AG20443 (cell line): ENCODE results near the gene DTL.

ENCODE experiments used
- DNase-seq: peaks from one replicate; pipeline ENCODE4 v3.0.0; 2012; ENCODE audit warnings: low spot score, mixed read lengths

DTL gene

DNA sequence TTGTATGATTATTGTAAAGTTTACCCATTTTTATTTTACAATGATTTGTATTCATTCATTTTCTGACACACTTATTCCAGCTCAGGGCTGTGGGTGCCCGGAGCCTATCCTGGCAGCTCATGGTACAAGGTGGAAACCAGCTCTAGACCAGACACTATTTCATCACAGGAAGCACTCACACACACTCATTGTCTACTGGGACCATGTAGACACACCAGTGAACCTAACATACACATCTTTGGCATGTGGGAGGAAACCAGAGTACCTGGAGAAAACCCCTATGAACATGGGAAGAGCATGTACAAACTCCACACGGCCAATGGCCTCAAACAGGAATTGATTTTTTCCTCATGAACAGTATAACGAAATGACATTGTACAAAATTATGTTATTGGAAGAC lies 2.4 kb downstream of the DTL start:
- no peak for DNase-seq

DNA sequence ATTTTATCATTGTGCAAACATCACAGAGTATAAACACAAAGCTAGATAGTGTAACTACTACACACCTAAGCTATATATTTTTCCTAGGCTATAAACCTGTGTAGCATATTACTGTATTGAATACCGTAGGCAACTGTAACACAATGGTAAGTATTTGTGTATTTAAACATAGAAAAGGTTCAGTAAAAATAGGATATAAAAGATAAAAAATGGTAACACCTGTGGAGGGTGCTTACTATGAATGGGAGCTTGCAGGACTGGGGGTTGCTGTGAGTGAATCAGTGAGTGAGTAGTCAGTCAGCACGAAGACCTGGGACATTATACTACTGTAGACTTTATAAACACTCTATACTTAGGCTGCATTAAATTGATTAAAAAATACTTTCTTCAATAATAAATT lies 4.1 kb downstream of the DTL start:
- DNase-seq: no peak

DNA sequence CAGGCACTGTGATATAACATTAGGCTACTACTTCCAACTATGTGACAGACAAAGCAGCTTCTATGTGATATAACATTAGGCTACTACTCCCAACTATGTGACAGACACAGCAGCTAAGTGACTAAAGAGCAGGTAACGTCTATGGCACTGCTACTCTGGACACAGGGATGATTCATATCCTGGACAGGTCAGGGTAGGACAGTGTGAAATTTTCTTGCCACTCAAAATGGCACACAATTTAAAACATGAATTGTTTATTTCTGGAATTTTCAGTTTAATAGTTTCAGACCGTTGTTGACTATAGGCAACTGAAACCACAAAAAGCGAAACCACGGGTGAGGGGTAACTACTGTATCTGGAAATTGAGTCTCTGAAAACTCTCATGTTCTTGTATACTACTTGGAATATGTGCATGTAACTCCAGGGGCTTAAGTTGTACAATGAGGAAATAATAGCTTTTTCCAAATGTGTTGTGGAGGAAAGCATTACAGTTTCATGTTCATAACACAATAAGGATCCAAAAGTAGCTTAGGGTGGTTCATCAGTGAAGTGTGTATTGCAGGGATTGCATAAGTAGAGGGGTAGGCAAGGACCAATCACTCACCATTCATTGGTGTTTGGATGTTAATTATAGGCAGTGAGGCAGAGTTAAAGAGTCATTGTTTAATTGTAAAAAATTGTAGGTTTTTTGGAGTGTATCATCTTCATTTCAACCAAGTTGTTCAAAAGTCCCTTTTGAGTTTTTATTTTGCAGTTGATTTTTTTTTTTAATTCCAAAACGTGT lies 5.3 kb downstream of the DTL start:
- no peak for DNase-seq

DNA sequence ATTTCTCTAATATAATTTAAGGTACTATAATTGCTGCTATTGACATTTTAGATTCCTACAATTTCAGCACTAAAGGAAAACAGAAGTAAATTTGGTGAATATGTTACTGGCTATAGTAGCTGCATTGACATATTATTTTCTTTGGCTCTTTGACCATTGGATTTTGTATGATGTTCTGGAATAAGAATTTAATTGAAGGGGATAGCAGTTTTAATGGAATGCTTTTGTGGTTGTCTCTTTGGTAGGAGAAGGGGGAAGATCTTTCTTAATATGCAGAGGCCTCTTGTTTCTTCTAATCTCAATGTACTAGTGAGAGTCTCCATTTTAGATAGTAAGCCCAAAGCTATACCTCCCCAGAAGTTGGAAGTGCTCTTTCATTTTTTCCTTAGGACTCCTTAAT lies 6.9 kb downstream of the DTL start:
- no peak for DNase-seq

DNA sequence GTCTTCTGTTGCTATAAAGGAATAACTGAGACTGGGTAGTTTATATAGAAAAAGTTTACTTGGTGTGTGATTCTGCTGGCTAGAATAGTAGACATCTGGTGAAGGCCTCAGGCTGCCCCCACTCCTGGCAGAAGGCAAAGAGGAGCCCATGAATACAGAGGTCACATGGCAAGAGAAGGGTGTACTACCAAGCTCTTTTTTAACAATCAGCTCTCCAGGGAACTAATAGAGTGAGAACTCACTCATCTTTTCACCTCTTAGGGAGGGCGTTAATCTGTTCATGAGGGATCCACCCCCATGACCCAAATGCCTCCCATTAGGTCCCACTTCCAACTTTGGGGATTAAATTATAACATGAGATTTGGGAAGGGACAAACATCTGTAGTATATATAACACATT lies 9.3 kb downstream of the DTL start:
- no peak for DNase-seq

DNA sequence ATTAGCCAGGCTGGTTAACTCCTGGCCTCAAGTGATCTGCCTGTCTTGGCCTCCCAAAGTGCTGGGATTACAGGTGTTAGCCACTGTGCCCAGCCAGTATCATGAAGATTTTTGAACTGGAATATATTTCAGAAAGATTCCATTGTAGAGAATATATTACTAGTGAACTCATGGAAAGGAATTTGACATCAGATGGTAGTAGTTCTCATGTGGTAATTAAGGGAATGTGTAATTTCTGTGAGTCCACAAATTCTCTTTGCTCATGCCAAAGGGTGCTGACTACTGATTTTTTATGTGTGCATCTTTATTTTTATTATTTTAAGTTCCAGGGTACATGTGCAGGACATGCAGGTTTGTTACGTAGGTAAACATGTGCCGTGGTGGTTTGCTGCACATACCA lies 10.4 kb downstream of the DTL start:
- DNase-seq: peak; percentile 51

DNA sequence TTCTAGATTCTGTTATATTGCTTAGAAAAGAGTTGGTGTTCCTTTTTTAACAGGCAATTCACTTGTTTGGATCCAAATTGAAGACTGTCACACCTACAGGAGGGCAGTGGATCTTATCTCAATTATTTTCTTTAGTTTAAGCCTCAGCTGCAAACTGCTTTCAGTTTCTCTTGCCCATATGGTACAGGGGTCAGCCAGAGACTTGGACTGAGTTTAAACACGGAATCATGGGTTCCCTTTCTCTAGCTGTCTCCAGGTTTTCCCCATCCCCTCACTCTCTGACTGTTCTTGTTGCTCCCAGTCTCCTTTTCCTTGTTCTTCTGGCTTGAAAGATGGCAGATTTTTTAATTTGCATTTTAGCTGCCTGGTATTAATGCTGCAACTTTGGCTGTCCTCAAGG lies 18.4 kb downstream of the DTL start:
- DNase-seq: no peak

DNA sequence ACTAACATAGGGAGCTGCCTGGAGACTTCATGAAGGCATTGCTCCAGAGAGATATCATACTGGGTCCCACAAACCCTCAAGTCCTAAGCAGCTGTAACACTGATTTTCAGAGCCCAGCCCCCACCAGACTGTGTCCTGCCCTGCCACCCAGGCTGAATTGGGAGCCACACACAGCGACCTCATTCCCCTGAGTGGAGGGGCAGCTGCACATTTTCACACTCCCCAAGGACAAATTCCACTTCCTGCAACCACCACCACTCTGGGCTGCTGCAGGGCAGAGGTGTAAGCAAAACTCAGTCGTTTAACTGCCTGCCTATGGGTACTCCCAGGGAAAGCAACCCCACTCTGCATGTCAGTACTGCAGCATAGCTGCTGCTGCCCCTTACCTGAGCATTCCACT lies 19.8 kb downstream of the DTL start:
- DNase-seq: no peak

DNA sequence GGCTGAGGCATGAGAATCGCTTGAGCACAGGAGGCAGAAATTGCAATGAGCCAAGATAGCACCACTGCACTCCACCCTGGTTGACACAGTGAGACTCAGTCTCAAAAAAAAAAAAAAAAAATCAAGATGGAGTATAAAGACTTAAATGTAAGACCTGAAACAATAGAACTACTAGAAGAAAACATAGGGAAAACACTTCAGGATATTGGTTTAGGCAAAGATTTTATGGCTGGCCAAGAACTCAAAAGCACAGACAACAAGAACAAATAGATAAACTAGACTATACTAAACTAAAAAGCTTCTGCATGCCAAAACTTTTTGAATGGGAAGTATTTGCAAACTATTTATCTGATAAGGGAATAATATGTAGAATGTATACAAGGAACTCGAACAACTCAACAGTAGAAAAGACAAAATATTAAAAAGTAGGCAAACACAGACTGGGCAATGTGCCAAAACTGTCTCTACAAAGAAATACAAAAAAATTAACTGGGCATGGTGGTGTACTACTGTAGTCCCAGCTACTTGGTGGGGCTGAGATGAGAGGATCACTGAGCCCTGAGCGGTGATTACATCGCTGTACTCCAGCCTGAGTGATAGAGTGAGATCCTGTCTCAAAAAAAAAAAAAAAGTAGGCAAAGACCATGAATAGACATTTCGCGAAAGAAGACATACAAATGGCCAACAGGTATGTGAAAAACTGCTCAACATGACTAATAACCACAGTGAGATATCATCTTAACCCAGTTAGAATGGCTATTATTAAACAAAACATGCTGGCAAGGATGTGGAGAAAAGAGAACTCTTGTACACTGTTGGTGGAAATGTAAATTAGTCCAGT lies 25.3 kb downstream of the DTL start:
- no peak for DNase-seq

DNA sequence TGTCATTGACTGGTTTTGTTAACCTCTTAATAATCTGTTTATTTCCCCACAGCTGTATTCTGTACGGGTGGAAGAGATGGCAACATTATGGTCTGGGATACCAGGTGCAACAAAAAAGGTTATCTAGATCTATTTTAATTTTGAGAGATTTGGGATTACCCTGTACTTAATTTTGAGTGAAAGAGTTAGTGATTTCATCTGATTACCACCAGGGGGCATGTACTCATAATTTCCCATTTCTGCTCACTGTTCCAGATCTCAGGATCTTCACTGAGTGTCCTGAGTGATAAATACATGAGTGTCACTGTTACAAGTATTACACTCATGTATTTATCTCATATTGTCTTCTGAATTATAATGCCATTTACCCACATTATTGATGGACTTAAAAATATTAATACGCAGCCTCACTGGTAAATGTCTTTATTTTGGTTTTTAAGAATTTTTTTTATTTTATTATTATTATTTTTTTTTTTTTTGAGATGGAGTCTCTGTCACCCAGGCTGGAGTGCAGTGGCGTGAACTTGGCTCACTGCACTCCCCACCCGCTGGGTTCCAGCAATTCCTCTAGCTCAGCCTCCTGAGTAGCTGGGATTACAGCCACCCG lies 27.4 kb downstream of the DTL start:
- peak; percentile 50 for DNase-seq

DNA sequence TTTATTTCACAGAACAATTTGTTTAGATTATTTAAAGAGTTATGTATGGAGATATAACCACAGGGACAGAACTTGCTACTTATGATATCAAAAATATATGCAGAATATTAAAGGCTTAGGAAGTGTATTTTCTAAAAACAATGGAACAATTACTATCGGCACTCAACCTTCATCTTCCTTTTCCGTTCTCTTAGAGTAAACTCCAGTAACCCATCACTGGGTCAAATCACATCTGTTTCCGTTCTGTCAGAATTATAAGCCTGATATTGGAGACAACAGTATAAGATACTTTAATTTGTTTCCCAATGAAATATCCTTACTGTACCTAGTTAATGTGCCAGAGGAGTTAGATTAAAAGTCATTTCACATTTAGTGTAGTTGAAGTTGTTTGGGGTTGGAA lies 32.2 kb downstream of the DTL start:
- DNase-seq: no peak

DNA sequence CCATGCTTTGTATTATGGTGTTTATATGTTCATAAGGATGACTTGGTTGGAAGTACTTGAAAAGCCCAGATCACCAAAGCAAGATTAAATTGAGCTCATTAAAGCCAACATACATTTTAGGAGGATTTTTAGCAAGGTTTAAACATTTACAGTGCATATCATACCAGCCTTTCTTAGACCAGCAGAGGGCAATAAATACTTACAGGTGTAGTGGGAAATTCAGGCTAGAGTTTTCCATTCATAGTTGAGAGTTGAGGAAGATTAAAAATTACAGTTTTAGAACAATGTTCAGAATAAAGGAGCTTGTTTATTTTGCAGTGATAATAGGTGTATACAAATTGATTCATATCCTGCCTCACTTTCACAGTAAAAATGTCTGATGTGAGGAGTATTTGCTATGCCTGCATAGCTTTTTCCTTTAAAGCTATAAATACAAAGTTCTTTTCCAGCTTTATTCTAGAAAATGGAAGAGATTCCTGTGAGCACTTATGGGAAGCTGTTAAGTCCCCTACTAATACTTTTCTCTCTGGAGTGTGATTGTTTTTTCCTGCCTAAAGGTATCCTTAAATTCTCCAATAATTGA lies 35.3 kb downstream of the DTL start:
- DNase-seq: peak; percentile 54

DNA sequence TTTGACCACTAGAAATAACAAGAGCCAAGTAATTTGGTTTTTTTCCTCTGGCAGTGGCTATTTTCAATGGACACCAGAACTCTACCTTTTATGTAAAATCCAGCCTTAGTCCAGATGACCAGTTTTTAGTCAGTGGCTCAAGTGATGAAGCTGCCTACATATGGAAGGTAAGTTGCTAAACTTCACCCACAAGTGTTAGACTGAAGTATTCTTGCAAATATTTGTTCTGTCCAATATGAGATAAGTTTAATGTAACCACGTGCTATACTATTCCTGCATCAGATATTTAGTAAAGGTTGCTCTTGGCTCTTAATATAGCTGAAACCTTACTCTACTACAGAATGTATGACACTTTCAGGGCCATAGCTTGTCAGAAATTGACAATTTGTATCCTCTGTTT lies 36.5 kb downstream of the DTL start:
- no peak for DNase-seq

DNA sequence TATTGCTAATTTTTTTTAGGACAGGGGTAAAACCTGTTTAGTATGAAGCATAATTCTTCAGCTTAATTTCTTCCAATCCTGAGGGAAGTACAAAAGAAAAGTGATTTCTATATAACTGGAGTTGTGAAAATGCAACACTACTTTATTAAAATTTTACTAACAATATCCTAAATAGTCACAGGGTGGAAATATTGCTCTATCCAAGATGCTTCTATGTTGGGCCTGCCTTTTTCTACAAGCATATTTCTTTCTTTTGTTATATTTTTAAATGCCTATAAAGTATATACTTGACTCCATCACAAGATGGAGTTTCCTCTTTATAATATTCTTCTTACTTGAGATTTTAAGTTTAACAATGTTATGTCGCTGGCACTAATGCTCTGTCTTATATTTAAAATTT lies 37.9 kb downstream of the DTL start:
- no peak for DNase-seq

DNA sequence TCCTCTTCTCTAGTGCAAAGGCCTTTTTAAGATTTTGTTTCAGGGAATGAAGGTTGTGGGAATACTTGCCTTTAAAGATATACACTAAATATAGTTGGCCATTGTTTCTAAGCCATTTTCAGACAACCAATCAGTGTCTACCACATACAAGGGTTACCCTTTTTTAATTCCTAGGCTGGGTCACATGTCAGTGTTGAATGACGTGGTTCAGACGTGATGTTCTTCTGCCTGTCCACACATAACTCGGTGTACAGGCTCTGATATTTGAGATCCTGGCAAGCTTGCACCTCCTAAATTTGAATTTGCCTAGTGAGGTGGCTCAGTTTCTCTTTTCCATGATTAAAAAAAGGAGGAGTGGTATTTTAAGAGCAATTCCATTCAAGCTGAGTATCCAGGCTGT lies 38.8 kb downstream of the DTL start:
- DNase-seq: no peak

DNA sequence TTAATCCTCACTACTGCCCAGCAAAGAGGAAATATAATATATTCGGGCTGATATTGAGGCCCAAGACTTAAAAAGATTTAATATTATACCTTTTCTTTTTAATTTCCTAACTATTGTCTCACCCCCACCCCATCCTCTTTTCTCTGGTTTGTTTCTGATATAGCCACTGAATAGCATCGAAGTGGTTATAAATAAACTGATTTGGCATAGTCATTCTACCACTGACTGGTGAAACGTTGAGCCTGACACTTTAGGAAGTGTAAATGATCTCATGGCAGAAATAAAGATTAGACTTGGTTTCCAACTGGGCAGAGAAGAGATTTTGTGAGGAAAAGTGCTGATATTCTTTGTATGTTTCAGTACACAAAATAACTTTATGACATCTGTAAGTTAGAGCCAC lies 39.3 kb downstream of the DTL start:
- no peak for DNase-seq

DNA sequence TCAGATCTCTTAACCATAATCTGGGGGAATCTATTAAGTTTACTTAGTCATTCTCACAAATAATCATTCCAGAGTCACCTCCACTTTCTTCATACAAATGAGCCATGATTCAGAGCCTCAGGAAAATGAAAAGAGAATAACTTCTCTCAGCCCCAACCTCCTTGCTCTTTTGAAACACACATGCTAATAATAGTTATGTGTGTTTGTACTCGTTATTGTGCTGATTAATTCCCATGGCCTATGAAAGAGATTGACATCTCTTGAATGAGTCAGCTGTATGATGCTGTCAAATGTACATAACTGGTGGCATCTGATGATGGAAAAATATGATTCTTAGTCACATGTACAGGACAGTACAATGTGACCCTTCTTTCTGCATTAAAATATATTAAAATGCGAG lies 41.5 kb downstream of the DTL start:
- no peak for DNase-seq

DNA sequence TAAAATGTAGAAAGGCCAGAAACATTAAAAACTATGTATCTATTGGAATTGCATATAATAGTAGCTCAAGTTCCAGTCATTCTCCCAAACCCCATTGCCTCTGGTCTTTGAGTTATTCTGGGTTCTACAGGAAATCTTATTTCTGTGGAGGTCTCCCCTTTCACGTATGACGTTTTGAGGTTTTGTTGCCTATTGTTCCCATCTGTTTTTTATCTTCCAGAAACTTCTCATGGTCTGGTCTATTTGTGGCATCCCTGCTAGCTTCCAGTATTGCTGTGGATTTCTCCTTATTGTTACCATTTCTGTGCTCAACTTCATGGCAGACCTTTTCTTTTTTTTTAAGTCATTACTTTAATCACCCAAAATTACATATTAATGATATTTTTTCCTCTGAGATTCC lies 43.3 kb downstream of the DTL start:
- no peak for DNase-seq

DNA sequence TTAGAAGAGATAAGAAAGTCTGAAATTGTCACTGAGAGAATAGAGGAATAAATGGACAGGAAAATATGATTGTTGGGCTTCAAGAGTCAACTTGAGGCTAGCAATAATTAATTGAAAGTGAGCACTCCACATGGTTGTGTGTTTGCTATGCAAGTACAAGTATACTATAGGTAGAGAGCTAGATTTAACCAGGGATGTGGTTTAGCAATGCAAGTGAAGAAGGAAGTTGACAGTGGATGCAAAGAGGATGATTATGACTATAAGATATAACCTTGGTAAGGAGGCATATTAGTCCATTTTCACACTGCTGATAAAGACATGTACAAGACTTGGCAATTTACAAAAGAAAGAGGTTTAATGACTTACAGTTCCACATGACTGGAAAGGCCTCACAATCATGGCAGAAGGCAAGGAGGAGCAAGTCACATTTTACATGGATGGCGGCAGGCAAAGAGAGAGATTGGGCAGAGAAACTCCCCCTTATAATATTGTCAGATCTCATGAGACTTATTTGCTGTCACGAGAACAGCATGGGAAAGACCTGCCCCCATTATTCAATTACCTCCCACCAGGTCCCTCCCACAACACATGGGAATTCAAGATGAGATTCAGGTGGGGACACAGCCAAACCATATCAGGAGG lies 47.3 kb downstream of the DTL start:
- DNase-seq: no peak

DNA sequence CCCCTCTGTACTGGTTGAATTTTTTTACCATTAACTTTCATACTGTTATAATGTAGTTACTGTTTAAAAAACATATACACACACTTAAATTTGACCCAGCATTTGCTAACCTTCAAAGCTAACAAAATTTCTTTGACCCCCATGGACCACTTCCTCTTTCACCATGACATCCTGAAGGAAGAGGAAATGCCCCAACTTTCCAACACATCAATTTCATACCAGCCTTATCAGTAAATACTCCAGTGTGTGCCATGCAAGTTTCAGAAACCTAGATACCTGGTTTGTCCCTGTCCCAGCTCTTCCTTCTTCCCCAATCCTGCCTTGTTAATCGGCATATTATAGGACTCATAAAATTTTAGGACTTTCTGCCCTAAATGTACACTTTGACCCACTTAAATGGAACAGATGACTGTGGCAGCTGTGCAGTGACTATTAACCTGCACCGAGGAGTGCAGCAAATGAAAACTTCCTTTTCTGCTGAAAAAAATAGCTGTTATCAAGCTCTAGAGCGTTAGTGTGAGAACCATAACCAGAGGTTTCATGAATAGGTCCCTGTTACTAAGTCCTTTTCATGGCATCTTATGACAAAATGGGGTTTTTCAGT lies 54.1 kb downstream of the DTL start:
- no peak for DNase-seq

DNA sequence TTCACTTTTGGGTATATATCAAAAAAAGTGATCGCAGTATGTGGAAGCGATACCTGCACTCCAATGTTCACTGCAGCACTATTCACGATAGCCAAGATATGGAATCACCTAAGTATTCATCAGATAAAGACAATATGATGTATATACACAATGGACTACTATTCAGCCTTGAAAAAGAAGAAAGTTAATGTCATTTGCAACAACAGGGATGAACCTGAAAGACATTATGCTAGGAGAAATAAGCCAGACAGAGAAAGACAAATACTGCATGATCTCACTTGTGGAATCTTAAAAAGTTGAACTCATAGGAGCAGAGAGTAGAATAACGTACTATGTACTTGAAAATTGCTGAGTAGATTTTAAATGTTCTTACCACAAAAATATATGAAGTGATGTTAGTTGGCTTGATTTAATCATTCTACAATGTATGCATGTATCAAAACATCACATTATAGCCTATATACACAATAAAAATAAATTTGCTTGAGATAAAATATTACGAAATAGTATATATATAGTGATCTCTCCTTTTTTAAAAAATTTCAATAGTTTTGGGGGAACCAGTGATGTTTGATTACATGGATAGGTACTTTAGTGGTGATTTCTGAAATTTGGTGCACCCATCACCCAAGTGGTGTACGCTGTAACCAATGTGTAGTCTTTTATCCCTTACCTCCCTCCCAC lies 56.0 kb downstream of the DTL start:
- DNase-seq: no peak
